Germinal center (tissue), 1 donor: ENCODE measurements around the gene TGM5.
A peak's percentile ranks its signal among the peaks of the same experiment; 100 is the strongest.
"Not testable (repeated sequence)": the region's sequence is repeated elsewhere in the genome, so short reads cannot be mapped to it uniquely, and the experiment has no call there.

Experiments
- DNase-seq: peaks from one replicate; pipeline ENCODE4 v3.0.0; 2012; ENCODE audit warnings: mixed read lengths, low spot score

The TGM5 gene, protein sequence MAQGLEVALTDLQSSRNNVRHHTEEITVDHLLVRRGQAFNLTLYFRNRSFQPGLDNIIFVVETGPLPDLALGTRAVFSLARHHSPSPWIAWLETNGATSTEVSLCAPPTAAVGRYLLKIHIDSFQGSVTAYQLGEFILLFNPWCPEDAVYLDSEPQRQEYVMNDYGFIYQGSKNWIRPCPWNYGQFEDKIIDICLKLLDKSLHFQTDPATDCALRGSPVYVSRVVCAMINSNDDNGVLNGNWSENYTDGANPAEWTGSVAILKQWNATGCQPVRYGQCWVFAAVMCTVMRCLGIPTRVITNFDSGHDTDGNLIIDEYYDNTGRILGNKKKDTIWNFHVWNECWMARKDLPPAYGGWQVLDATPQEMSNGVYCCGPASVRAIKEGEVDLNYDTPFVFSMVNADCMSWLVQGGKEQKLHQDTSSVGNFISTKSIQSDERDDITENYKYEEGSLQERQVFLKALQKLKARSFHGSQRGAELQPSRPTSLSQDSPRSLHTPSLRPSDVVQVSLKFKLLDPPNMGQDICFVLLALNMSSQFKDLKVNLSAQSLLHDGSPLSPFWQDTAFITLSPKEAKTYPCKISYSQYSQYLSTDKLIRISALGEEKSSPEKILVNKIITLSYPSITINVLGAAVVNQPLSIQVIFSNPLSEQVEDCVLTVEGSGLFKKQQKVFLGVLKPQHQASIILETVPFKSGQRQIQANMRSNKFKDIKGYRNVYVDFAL

DNA sequence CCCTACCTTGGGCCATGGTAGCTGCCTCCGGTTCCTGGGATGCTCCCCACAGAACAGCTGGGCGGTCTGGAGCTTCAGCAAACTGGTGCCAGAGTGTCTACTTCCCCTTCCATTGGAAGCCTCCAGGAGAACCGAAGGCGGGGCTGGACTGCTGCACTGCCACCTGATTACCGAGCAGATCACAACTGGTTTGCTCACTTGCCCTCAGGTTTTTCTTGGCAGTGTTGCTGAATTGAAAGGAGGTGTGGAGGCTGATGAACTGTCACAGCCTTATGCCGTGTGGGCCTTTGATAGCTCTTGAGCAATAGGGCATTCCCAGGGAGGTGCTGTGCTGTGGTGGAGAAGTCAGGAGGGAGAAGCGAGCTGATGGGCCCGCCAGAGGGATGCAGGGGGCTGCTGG lies at the start of gene TGM5:
TSS of gene TGM5 (minus strand) at position 95 of the 400 bp plus-strand sequence. CDS start at position 16, 79 bp downstream.
- no peak for DNase-seq

DNA sequence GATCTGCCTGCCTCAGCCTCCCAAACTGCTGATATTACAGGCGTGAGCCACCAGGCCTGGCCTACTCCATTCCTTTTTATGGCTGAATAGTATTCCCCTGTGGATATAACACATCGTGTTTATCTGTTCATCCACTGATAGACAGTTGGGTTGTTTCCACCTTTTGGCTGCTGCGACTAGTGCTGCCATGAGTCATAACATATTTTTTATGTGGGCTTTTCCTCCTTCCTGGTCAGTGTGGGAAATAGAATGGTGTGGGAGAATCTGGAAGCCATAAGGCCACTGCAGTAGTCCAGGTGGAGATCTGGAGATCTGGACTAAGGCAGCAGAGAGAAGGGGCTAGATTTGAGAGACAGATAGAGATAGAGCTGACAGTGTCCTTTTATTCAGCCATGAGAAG lies 47.4 kb upstream of the TGM5 start:
- DNase-seq, result no peak

DNA sequence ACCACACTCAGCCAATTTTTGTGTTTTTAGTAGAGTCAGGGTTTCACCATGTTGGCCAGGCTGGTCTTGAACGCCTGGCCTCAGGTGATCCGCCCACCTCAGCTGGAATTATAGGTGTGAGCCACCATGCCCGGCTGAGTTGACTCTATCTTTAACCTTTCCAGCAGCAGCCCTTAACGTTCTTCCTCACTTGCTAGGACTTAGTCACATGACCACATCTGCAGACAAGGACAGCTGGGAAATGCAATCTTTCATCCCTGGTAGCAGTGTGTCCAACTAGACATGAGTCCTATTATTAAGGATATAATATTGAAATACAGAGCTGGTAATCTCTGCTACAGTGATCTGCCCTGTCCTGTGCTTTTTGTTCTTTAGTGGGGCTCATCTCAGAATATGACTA lies 45.6 kb upstream of the TGM5 start:
- no peak for DNase-seq

DNA sequence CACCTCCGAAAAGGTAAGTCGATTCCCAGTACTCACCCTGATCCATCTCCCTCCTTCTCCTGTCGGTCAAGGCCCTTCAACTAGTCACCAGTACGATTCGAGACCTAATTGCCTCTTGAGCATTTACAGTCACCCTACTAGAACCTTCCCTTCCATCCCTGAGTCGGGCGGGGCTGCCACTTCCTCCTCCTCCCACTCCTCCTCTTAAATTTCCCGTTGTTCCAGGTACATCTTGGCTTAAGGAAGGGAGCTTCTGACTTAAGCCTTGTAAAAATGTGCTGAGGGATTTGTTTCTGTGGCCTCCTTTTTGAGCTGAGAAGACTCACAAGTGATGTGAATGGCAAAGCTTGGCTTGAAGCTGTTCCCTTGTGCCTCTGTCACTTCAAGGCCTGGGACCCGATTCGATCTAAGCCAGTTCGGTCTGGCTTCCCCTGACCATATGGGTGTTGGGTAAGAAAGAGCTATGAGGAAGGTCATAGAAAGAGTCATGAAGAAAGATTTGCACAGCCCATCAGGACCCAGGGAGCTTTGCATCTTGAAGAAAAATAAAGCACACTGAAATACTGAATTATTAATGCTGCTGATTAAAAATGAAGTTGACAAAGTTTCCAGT lies 35.6 kb upstream of the TGM5 start, which contains the start of gene TGM7:
TSS of gene TGM7 (minus strand) at position 51 of the 613 bp plus-strand sequence.
- DNase-seq, result no peak

DNA sequence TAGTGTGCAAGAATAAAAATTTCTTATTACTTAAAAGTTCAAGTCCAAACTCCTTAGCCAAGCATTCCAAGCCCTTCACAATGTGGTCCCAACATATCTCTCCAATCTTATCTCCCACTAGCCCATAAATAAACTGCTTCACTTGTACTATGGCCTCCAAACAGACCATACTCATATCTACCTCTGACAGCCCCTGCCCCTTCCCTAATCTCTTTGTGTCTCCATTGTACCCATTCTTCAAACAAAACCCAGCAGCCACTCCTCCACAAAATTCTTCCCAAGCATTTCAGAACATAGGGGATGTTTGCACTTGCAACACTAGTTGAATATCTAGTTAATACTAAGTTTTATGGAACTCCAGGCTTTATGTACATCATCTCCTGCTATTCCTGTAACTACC lies 33.2 kb upstream of the TGM5 start:
- DNase-seq, result no peak

DNA sequence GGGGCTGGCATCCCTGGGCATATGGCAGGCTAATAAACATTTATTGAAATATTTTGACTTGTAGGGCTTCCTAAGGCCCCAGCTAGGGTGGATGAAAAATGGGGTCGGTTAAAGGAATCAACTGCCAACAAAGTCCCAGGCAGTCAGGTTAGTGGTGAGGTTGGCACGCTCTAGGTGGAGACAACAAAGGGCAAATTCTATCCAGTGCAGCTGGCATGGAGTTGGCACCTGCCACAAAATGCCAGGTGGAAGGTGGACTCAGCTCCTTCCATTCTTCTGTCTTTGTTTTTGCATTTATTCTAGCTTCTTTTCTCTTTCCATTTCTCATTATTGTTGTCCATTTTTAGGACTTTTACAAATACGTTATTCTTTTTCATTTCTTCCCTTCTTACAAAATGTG lies 32.7 kb upstream of the TGM5 start:
- DNase-seq, result no peak

DNA sequence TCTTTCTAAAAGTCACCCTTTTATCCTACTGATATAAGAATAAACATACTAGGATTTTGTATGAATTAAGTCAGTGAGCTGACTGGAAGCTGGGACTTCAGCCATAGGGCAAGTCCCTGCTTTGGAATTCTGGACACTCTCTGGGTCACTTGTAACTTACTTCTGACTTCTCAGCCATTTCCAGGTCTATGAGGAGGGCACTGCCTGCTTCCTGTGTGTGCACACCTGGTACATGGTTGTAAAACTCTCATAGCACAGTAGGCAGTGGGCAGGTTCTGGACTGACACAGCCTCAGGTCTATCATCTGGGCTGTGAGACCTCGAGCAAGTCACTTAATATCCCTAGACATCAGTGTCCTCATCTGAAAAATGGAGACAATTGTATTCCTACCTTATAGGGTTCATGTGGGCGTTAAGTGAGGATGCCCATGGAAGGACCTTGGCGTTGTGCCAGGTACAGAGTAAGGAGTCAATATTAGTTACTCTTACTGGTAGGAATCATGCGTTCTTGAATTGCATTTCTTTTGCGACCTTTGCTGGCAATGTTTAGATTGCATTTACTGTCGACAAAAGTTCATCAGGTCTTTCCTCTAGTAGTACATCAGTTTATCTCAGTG lies 27.5 kb upstream of the TGM5 start:
- DNase-seq, result no peak

DNA sequence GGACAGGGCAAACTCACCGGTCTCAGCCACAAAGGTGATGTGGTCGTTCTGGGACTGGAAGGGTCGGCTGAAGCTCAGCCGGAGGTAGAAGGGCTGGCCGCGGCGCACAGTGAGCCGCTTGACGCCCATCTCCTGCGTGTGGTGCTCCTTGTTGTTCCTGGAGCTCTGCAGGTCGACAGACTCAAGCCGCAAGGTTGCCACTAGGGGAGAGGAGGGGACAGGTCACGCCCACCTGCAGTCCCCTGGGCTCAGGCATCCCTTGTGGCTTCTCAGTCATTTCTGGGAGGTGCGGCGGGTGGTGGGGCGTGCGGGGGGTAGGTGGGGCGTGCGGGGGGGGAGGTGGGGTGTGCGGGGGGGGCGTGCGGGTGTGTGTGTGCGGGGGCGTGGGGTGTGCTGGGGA lies 26.7 kb upstream of the TGM5 start:
- DNase-seq, result peak; percentile 23

DNA sequence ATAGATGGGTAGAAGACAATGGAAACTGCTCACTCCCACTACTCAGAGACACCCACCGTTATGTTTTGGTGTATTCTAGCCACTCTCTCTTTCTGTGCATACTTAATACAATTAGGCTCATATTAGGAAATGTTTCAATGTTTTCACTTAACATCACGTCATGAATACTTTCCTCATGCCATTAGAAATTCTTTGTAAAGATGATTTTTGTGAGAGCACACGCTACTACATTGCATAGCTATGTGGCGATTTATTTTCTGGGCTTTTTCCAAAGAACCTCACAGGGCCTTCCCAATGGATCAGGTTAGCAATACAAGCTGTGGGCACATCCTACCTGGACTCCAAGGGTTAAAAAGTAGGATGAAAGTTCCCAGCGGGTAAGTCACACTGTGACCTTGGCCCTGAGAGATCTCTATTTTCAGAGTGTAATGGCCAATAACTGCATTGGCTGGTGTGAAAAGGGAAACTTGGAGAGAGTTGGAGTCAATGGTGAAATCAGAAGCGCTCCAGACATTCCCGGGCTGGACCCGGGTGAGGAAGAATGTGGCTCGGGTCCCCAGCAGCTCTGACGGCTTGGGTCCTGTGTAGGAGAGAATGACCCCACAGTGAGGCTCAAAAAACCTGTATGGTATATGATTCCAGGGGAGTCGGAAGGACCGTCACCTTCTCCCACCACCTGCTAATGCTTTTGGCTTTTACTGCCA lies 25.8 kb upstream of the TGM5 start:
- no peak for DNase-seq

DNA sequence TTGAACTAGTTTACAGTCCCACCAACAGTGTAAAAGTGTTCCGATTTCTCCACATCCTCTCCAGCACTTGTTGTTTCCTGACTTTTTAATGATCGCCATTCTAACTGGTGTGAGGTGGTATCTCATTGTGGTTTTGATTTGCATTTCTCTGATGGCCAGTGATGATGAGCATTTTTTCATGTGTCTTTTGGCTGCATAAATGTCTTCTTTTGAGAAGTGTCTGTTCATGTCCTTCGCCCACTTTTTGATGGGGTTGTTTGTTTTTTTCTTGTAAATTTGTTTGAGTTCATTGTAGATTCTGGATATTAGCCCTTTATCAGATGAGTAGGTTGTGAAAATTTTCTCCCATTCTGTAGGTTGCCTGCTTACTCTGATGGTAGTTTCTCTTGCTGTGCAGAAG lies 22.9 kb upstream of the TGM5 start:
- DNase-seq, result not testable (repeated sequence)

DNA sequence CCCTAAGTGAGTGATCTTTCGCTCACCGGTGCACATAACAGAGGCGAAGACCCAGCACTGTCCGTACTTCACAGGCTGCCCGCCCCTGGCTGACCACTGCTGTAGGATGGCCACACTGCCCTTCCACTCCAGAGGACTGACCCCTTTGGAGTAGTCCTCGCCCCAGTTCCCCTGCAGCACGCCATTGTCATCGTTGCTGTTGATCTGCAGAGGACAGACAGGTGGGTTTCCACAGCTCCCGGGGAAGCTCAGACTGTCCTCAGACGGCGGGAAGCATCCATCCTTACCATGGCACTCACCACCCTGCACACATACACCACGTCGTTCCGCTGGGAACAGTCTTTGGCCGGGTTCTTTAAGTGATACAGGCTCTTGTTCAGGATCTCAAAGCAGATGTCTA lies 20.5 kb upstream of the TGM5 start:
- DNase-seq, result no peak

DNA sequence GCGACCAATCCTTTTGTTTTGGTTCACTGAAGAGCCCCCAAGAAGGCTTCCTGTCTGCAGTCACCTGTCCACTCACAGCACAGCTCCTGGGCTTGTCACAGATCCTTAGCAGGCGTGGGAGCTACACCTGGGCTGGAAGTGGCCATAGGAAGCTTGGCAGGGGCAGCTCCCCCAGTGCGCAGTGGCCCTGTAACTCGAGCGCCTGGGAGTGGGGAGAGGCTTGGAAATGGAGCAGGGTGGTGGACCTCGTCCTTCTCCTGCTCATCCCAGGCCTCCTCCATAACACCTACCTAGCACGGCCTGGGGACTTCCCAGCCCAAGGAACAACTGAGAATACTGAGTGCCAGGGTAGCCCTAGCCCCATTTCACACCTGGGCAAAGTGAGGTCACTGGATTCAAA lies 19.3 kb upstream of the TGM5 start:
- no peak for DNase-seq

DNA sequence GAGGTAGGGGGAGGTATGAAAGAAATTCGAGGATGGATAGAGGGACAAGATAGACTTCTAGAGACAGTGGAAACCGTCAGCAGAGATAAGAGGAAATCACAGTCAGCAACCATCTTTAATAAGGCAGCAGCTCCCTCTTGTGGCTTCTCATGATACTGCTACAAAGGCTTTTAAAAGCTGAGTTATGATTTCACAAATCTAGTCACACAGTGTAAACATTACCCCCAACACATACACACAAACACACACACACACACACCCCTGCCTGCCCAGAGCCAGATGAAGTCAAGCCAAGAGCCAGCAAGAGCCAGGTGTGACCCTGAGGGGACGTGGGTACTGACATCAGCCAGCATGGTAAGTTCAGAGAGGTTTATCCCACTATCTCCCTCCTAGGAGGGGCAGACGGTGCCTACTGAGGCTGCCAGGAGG lies 18.9 kb upstream of the TGM5 start:
- DNase-seq, result peak; percentile 73

DNA sequence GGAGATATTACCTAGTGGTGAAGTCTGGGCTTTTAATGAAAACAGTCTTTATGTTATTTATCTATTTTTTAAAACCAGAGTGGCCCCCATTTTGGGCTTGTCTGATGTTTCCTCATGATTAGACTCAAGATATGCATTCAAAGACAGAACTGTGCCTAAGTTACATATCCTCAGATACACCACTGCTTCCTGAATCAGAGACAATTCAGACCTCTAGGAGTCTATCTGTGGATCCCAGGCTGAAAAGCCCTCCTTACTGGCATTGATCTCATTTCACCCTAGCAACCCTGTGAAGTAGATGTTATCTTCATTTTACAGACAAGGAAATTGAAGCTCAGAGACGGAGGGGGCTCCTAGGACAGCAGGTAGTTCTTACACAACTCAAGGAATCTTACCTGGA lies 16.8 kb upstream of the TGM5 start:
- no peak for DNase-seq

DNA sequence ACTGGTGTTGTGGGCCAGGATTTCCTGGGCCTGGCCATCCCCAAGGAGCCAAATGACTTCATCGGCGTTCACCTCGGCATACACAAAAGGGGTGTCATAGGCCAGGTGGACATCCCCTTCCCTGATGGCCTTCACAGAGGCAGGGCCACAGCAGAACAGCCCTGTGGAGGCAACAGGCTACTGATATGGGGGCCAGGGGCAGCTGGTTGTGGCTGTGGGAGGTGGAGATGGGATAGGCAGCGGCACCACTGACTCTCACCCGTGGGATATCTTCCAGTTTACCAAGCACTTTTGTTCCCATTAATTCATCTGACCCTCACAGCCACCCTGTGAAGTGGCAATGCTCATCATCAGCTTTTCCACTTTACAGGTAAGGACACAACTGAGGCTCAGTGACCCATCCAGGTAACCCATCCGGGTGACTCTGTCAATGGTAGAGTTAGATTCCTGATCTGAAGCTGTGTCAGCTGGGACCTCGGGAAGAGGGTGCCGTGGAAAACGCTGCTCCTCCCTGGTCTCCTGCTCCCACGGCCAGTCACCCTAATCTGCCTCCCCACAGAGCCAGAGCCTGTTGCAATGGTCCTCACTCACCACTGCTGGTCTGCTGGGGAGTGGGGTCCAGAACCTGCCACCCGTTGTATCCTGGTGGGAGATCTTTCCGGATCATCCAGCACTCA lies 15.3 kb upstream of the TGM5 start:
- DNase-seq, result no peak

DNA sequence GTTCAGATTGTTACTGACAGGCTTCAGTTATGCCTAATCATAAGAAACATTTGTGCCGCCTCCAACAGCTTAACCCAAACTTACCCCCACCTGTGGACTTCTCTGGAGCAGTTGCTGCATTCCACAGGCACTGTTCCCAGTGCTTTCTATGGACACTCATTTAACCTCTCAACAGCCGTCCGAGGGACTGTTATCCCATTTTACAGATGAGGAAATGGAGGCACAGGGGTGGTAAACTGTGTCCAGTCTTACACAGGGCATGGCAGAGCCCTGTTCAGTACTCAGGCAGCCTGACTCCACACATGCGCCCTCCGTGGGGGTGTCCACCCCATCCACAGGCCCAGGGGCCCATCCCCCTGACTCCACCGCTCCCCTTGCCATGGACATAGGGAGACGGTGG lies 14.3 kb upstream of the TGM5 start:
- no peak for DNase-seq

DNA sequence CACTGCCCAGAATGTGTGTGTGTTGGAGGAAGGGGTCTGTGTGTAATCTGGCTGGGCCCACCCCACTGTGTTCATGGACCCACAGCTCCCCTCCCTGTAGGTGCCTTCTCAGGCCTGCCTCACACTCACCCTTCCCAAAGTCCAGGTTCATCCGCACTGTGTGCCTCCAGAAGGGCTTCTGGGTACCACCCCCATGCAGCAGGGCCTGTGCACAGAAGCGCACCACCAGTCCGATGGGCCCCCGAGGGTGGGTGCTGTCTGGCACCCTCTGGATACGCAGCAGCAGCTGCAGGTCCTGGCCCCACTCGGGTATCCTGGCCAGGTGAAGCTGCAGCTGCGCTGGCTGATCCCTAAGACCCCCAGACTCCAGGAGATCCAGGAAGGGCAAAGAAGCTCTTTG lies 12.8 kb upstream of the TGM5 start:
- no peak for DNase-seq

DNA sequence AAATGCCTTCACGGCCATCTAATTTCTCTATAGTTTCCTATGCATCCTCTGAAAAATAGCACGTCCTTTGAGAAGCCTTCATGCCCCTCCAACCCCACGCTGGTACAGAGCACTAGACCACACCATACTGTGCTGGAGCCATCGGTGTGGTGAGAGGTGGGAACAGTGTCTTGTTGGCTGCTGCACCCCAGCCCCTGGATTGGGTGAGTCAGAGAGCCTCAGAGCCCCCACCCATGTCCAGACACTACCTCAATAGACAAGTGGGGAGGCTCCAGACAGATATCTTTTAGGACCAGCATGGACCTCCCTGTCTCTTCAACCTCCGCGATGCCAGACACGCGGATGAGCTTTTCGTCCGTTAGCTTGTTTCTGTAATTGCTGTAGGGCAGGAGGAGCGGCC lies 12.1 kb upstream of the TGM5 start:
- DNase-seq, result no peak

DNA sequence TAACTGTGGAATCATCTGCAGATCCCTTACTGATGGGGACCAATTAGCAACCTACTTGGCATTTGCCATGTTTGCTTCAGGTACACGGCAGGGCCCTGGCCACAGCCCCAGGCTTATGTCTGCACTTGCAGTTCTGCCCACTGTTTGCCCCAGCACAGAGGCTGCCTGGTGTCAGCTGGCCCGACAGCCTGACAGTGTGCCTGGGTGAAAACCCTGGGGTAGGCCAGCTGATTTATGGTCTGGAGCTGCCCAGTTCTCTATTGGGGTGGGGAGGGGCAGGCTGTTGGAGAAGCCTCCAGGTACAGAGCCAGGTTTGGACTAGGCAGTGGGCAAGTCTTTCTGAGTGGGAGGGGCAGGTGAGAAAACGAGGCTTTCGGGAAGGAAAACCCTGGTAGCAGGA lies 11.2 kb upstream of the TGM5 start:
- no peak for DNase-seq

DNA sequence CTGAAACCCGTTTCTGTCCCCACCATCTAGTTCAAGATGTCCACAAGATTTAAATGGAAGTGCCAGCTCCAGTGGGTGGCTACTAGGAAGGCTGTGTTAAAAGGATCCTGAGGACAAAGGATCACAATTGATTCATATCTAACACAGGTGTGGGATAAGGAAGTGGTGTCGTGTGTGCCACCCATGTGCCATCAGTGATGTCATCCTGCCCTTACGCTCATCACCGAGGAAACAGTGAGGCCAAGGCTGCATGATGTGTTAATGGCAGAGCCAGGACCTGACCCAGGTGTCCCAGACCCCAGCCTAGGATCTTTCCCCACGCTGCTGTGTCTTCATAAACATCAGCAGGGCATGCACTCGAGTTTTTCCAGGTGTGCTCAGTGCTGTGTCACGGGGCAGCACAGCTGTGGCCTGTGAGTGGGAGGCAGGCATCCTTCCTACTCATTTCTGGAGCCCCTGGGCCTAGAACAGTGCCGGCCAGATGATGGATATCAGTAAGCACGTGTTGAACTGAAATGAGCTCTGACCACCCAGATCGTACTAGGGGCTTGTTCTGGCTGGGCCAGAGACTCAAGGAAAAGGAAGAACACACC lies 10.6 kb upstream of the TGM5 start:
- DNase-seq, result no peak
